HG02970 (cell line): ENCODE results near the gene MGAT4B.
"Not testable (repeated sequence)": the region's sequence is repeated elsewhere in the genome, so short reads cannot be mapped to it uniquely, and the experiment has no call there.

Experiments
- ATAC-seq: cut with Tn5 transposase; IDR thresholded peaks from one replicate; pipeline ENCODE4 v1.9.1; 2021; ENCODE audit warnings: mild to moderate bottlenecking, moderate library complexity, moderate number of reproducible peaks; ENCODE audit not compliant: unreplicated experiment, low FRiP score

MGAT4B gene

DNA sequence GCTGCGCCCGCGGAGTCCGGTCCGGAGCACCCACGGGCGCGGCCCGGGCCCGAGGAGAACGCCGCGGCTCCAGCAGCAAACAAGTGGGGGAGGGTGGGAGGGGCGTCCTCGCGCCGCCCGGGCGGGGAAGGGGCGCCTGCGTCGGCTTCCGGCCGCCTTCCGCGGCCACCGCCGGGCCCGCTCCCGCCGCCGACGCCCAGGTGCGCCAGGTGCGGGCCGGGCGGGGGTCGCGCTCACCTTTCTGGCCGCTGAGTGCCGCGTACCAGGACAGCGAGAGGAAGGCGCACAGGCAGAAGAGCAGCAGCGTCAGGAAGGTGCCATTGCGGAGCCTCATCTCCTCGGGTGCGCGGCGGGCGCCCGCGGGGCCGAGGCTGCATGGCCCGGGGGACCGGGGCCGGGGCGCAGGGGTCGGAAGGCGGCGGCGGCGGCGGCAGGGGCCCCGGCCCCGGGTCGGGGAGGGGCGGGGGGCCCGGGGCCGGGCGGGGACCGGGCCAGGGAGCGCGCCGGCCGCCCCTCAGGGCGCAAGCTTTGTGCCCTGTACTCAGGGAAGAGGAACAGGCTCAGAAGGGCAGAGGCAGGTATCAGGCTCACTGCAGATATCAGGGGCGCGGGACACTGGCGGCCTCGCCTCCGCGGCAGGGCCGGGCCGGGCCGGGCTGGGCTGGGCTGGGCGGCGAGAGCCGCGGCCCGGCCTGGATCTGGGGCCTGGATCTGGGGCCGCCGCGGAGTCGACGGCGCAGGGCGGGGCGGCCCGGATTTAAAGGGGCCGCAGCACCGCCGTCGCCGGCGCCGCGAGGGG lies at the start of gene MGAT4B:
Gene MGAT4B, minus strand, starts transcription at position 617 of the 799 bp plus-strand sequence. Its CDS starts 283 bp downstream, at position 334.
- ATAC-seq, result peak; percentile 62

DNA sequence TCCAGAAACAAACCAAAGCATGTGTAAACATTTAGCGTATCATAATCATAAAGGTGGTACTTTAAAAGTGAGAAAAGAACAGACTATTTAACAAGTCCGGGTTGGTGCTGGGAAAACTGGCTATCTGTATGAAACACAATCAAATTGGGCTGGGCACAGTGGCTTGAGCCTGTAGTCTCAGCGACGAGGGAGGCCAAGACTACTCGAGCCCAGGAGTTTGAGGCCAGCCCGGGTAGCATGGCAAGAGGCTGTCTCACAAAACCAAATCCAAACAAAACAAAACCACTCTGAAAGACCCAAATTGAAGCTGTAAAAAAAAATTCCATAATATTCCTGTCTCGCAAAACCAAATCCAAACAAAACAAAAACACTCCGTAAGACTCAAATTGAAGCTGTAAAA lies 47.7 kb upstream of the MGAT4B start:
- no peak for ATAC-seq

DNA sequence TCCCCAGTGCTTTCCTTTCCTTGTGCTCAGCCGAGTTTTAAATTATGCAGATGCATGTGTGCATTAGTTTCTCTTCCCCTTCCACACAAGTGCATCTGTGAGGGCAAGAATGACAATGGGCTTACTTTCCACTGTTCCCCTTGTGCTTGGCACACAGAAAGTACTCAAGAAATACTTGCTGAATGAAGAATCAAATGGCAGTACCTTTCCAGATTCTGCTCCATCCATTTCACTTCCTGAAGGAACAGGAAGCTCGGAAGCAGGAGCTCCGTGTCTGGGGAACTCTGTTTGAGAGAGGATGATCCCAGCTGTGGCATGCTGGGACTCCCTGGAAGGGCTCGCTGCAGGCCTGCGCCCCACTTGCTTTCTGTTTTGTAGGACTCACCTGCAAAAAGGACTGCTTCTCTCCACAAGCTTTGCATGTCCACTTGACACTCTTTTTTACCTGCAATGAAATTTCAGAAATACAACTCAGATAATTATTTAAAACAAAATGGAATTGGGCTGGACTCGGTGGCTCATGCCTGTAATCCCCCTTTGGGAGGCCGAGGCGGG lies 46.4 kb upstream of the MGAT4B start:
- no peak for ATAC-seq

- no peak for ATAC-seq
Measured at GRCh38 chr5:179841621-179842020, 35.0 kb upstream of the MGAT4B start.

- ATAC-seq, result no peak
Measured at GRCh38 chr5:179840766-179841165, 34.1 kb upstream of the MGAT4B start.

DNA sequence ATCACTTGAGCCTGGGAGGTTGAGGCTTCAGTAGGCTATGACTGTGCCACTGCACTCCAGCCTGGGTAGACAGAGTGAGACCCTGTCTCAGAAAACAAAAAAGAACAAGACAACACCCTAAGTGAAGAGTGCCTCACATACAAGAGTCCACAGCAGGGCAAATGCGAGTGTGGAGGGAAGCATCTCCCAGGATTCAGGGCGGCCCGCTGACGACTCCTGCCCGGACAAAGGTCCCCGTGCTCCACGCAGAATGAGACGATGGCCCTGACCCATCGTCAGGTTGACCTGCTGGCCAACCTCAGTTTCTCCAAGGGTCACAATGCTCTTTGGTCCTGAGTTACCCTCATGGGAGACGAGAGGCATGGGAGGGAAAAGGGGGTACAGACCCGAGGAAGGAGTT lies 33.7 kb upstream of the MGAT4B start:
- ATAC-seq, result no peak

DNA sequence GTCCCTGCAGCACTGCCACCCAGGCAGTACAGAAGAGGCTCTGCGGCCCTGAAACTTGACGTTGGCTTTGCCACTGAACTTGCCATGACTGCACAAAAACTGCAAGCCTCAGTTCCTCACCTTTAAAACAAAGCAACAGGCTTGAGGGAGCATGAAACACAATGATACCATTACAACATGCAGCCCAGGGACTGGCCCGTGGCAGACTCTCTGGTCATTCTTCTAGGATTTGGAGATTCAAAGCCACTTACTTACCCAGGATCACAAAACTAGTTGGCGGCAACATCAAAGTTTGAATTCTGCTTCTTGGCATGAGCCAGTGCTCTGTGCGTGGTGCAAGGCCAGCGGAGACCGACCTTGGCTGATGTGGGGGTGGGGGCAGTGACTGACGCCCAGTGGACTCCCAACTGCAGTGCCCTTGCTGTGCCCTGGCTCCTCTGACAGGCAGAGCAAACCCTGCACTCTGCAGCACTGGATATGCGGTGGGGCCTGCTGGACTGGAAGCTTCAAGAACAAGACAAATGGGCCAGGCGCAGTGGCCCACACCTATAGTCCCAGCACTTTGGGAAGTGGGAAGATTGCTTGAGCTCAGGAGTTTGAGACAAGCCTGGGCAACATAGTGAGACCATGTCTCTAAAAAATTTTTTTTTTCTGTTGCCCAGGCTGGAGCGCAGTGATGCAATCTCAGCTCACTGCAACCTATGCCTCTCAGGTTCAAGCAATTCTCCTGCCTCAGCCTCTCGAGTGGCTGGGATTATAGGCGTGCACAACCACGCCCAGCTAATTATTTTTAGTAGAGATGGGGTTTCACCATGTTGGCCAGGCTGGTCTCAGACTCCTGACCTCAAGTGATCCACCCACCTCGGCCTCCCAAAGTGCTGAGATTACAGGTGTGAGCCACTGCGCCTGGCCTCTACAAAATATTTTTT lies 32.9 kb upstream of the MGAT4B start:
- ATAC-seq, result no peak

- ATAC-seq, result no peak
Measured at GRCh38 chr5:179837076-179838011, 30.7 kb upstream of the MGAT4B start.

- no peak for ATAC-seq
Measured at GRCh38 chr5:179836225-179837019, 29.8 kb upstream of the MGAT4B start.

DNA sequence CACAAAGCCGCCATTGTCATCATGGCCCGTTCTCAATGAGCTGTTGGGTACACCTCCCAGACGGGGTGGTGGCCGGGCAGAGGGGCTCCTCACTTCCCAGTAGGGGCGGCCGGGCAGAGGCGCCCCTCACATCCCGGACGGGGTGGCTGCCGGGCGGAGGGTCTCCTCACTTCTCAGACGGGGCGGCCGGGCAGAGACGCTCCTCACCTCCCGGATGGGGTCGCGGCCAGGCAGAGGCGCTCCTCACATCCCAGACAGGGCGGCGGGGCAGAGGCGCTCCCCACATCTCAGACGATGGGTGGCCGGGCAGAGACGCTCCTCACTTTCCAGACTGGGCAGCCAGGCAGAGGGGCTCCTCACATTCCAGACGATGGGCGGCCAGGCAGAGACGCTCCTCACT lies 28.2 kb upstream of the MGAT4B start:
- ATAC-seq, result not testable (repeated sequence)

DNA sequence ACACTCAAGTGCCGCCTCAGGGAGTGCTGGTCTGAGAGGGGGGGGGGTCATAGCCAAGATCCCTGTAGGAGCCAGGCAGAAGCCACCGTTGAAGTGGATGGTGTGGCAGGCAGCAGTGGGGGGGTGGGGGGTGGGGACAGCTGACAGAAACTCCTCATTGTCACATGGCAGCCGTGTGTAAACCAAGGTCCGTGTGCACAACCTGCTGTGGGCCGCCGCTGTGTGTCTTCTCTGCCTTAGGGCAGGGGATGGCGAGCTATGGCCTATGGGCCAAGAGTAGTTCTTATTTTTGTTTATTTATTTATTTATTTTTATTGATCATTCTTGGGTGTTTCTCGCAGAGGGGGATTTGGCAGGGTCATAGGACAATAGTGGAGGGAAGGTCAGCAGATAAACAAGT lies 27.5 kb upstream of the MGAT4B start:
- ATAC-seq, result no peak

- ATAC-seq, result no peak
Measured at GRCh38 chr5:179833709-179834070, 27.0 kb upstream of the MGAT4B start.

DNA sequence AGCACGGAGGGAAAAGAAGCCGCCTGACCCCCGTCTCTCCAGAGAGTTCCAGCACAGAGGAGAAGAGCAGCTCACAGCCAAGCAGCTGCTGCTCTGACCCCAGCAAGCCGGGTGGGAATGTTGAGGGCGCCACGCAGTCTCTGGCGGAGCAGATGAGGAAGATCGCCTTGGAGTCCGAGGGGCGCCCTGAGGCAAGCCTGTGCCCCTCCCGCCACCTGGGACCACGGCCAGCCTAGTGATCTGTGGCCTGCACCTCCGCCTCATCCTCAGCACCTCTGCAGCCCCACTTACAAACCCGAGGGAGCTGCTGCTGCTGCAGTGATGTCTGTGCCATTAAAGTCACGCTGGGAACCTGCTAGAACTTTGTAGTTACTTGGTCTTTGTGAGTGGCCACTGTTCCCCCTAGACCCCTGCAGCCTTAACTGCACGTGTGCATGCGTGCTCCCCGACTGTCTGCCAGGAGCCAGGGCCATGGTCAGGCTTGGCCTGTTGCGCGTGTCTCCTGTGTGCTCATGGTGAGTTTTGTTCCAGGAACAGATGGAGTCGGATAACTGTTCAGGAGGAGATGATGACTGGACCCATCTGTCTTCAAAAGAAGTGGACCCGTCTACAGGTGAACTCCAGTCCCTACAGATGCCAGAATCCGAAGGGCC lies 26.5 kb upstream of the MGAT4B start:
- ATAC-seq, result no peak

- ATAC-seq, result no peak
Measured at GRCh38 chr5:179832039-179832745, 25.5 kb upstream of the MGAT4B start.

DNA sequence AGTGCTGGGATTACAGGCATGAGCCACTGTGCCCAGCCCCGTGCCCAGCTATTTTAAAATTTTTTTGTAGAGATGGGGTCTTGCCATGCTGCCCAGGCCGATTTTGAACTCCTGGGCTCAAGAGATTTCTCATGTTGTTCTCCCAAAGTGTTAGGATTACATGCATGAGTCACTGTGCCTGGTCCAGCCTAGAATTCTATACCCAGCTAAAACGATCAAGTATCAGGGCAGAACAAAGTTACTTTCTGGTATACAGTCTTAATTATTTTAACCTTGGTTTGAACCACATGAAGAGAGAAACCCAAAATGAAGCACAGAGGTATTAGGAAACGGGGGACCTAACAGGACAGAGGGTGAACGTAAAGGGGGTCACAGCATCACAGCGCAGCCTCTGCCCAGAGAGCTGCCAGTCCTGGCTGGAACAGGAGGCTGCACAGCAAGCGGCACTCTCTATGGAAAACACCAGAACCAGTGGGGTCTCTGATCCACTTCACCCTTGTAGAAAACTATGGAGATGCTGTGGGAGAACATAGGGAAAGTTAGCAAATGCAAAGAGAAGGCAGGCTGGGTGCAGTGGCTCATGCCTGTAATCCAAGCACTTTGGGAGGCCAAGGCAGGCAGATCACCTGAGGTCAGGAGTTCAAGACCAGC lies 24.3 kb upstream of the MGAT4B start:
- ATAC-seq, result no peak

- no peak for ATAC-seq
Measured at GRCh38 chr5:179829732-179830435, 23.2 kb upstream of the MGAT4B start.

- ATAC-seq, result no peak
Measured at GRCh38 chr5:179828756-179829421, 22.2 kb upstream of the MGAT4B start.
